MM.1S (cell line): Measurements from ENCODE around the gene OR2S2.

ENCODE experiments used
- EZH2phosphoT487 ChIP-seq: fragments of 300-600 bp; sonication (generic); IDR thresholded peaks from 2 replicates; pipeline ENCODE4 v1.6.1; 2018; ENCODE audit warnings: antibody characterized with exemption, low read length
- TF ChIP-seq, protein P1 (sequence below): fragments of 300-600 bp; sonication (generic); IDR thresholded peaks from 2 replicates; pipeline ENCODE4 v1.5.1; 2016; ENCODE audit warnings: antibody characterized with exemption, low read length, mixed read lengths

DNA sequence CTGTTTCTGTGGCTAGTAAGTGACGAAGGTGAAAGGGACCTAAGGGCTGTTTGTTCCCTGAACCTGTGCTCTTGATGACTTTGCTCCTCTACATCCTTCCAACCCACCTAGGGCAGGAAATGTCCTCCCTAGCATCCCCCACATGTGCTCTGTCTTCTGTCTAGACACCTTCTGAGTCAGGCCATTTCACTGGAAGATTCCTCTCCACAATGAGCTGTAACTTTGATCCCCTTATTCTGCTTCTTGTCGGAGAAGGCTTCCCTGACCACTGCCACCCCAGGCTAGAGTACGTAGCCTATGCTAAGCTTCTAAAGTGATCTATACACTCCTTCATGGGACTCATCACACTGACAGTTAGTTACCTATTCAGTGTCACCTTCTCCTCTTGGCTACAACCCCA is 27.0 kb downstream of the OR2S2 start:
- TF ChIP-seq, protein P1, sequence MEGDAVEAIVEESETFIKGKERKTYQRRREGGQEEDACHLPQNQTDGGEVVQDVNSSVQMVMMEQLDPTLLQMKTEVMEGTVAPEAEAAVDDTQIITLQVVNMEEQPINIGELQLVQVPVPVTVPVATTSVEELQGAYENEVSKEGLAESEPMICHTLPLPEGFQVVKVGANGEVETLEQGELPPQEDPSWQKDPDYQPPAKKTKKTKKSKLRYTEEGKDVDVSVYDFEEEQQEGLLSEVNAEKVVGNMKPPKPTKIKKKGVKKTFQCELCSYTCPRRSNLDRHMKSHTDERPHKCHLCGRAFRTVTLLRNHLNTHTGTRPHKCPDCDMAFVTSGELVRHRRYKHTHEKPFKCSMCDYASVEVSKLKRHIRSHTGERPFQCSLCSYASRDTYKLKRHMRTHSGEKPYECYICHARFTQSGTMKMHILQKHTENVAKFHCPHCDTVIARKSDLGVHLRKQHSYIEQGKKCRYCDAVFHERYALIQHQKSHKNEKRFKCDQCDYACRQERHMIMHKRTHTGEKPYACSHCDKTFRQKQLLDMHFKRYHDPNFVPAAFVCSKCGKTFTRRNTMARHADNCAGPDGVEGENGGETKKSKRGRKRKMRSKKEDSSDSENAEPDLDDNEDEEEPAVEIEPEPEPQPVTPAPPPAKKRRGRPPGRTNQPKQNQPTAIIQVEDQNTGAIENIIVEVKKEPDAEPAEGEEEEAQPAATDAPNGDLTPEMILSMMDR: no peak
- TF ChIP-seq EZH2phosphoT487: no peak
